ENCODE measurements around the gene ESPL1. TPM values are rescaled to one million over a fixed set of nuclear protein-coding genes. Genes with fewer than 3 reads are reported as not detected.
A peak's percentile ranks its signal among the peaks of the same experiment; 100 is the strongest.

ESPL1 gene
- total and polyA plus RNA-seq, 2 of the 8 experiments (the other 6 are each of a cell fraction or from before 2014, with no cell fraction given) = 31.8 to 52.7 TPM

- H2AFZ ChIP-seq (ENCODE audit: low read length) = no peak overlapping the region; the same call in 1 of the 2 replicates
- no peak overlapping the region for H2BK20ac ChIP-seq (ENCODE audit: low read length)
- no peak overlapping the region for H3K56ac ChIP-seq (replicated peaks; ENCODE audit: insufficient read length, low read depth, low read length)
- H2BK12ac ChIP-seq (ENCODE audit: low read depth, low read length) = no peak overlapping the region
- H3K23ac ChIP-seq (ENCODE audit: insufficient read length) = no peak overlapping the region
- CTCF ChIA-PET (ENCODE audit: partially characterized antibody) = interaction anchor here (0.7 to 23.0 kb wide), 20 partner anchors 10 to 204 kb away, joined by 3 to 654 read pairs (median 8); partner anchors contain the start of genes AAAS, MYG1 and RARG
- peaks cover 0 to 17% of the 10 kb centered on the region in 2 experiments; a peak in 2 of 4 replicates for H3K79me2 ChIP-seq (ENCODE audit: control insufficient read depth in 1 of 2, insufficient read depth in 2 of 2, low read length in 2 of 2)
- H3K27me3 ChIP-seq (replicated peaks in 1 of 4; ENCODE audit: control insufficient read depth in 3 of 4, extremely low read depth in 1 of 4, insufficient read depth in 3 of 4, low read length in 3 of 4) = peaks cover 0 to 2% (median 0%) of the 10 kb centered on the region in 4 experiments; a peak in 1 of 7 replicates
- H3K4me2 ChIP-seq (ENCODE audit: insufficient read depth in 1 of 2, low read depth in 2 of 2, low read length in 2 of 2) = peak overlapping the region; percentile 78 to 79
- H3K79me1 ChIP-seq (ENCODE audit: low read depth, low read length) = peaks cover 16% of the 10 kb centered on the region
- H2AK5ac ChIP-seq (ENCODE audit: low read depth, low read length) = no peak overlapping the region
- peaks cover 3 to 4% of the 10 kb centered on the region in 2 experiments for H4K20me1 ChIP-seq (replicated peaks in 1 of 2; ENCODE audit: control insufficient read depth in 1 of 2, insufficient read depth in 2 of 2, low read length in 2 of 2)
- H3K9ac ChIP-seq (replicated peaks in 1 of 4; ENCODE audit: extremely low read depth in 1 of 4, low read depth in 3 of 4, low read length in 3 of 4) = peak overlapping the region; percentile 67 to 77 (median 72); a peak in 5 of 7 replicates
- no peak overlapping the region for H4K91ac ChIP-seq (replicated peaks; ENCODE audit: insufficient read length, low read length)
- no peak overlapping the region for H3K27ac ChIP-seq (ENCODE audit: low read depth, low read length)
- no peak overlapping the region for H3K14ac ChIP-seq (ENCODE audit: insufficient read length)
- peaks cover 5% of the 10 kb centered on the region; the same call in 1 of the 2 replicates for H3K23me2 ChIP-seq (ENCODE audit: low read depth, low read length)
- H2BK5ac ChIP-seq (ENCODE audit: low read depth, low read length) = 0 out of 2 replicates have a peak overlapping the region, but pooled peaks have one; percentile 76
- H4K5ac ChIP-seq (ENCODE audit: insufficient read length, low read depth, low read length) = no peak overlapping the region
- H3K9me3 ChIP-seq (ENCODE audit: insufficient read depth in 2 of 2, low read depth in 1 of 2, low read length in 1 of 2) = no peaks in the 10 kb centered on the region
- peaks cover 6 to 18% (median 12%) of the 10 kb centered on the region in 4 experiments; a peak in 5 of 8 replicates for H3K36me3 ChIP-seq (ENCODE audit: control insufficient read depth in 2 of 4, insufficient read depth in 4 of 4, low read length in 3 of 4)
- POLR2A ChIA-PET (ENCODE audit: partially characterized antibody) = interaction anchor here (0.6 to 9.3 kb wide), 18 partner anchors 9 to 191 kb away, joined by 3 to 113 read pairs (median 6); partner anchors contain the start of genes AAAS and PFDN5
- H4K8ac ChIP-seq (ENCODE audit: extremely low read depth, insufficient read depth, low read length) = no peak overlapping the region
- H2BK120ac ChIP-seq (replicated peaks; ENCODE audit: low read depth, low read length) = no peak overlapping the region
- H3K4ac ChIP-seq (replicated peaks; ENCODE audit: insufficient read length, low read depth, low read length) = no peak overlapping the region
- FAIRE-seq (no peak), DNase-seq (ENCODE audit: low read depth in 1 of 2, low spot score in 2 of 2) (no peak)
- H3K4me1 ChIP-seq (replicated peaks in 1 of 4; ENCODE audit: control insufficient read depth in 3 of 4, insufficient read depth in 4 of 4, low read length in 3 of 4) = peaks cover 3 to 11% (median 5%) of the 10 kb centered on the region in 4 experiments; a peak in 5 of 7 replicates
- no peak overlapping the region for H2BK15ac ChIP-seq (ENCODE audit: low read length)
- 75% methylated on average over 20 of the region's 20 CpGs; no CpG with 5 or more reads in 1 of the 2 experiments for WGBS, 2 experiments (ENCODE audit: extremely low coverage in 1 of 2, insufficient coverage in 1 of 2, insufficient read length in 1 of 2, insufficient replicate concordance in 2 of 2, low coverage in 1 of 2, low lambda C conversion rate in 2 of 2, missing lambda C conversion rate in 1 of 2)
- H3K4me3 ChIP-seq (ENCODE audit: extremely low read depth in 1 of 4, insufficient read depth in 2 of 4, low read depth in 3 of 4, low read length in 4 of 4) = peak overlapping the region; percentile 82 to 97 (median 90)
- no peak overlapping the region for H3K18ac ChIP-seq (ENCODE audit: extremely low read depth, low read length)
- TF ChIP-seq CBX5 (IDR thresholded peaks at IDR 0.05; ENCODE audit: low read depth, low read length) (no peak), ZNF274 (IDR thresholded peaks at IDR 0.05; ENCODE audit: borderline replicate concordance, extremely low read depth, low read length) (no peak), SP4 (IDR thresholded peaks at IDR 0.05; ENCODE audit: low read length) (no peak), GABPA (IDR thresholded peaks at IDR 0.05; ENCODE audit: borderline replicate concordance, insufficient read depth, low read length) (no peak), ATF3 (IDR thresholded peaks at IDR 0.05; ENCODE audit: insufficient read depth, low read depth, low read length) (no peak), MAX (IDR thresholded peaks at IDR 0.05) (no peak), SAP30 (IDR thresholded peaks at IDR 0.05; ENCODE audit: insufficient read depth, insufficient replicate concordance, low read length) (no peak), SIN3A (conservative IDR thresholded peaks at IDR 0.05 in 1 of 2, IDR thresholded peaks at IDR 0.05 in 1 of 2; ENCODE audit: low read depth in 1 of 2, low read length in 2 of 2) (no peak)
Measured at GRCh38 chr12:53268630-53269562, 797 bp downstream of the ESPL1 start.
